H1 (cell line): ENCODE data around the gene SLC22A6. TPM values are rescaled to one million over a fixed set of nuclear protein-coding genes. Genes with fewer than 3 reads are reported as not detected.
A peak's percentile ranks its signal among the peaks of the same experiment; 100 is the strongest.

Experiments
- ASH2L ChIP-seq: fragments of 200-600, 300-600 bp; sonication (generic); IDR thresholded peaks from one replicate; pipeline ENCODE4 v1.7.1; 2017; ENCODE audit warnings: low read length
- BACH1 ChIP-seq: IDR thresholded peaks from 2 replicates; pipeline ENCODE4 v1.6.1; 2012; ENCODE audit warnings: low read length, improper control_type of control experiment
- EP300 ChIP-seq, 2 experiments: IDR thresholded peaks; 1 replicate in 1 of 2; 2 replicates in 1 of 2; pipeline ENCODE4 v1.6.1; 2011 to 2012; ENCODE audit warnings: low read depth in 2 of 2, low read length in 2 of 2, mild to moderate bottlenecking in 2 of 2, borderline replicate concordance in 1 of 2, inconsistent platforms in 1 of 2, moderate library complexity in 1 of 2
- EZH2 ChIP-seq: fragments of 200-600 bp; sonication (generic); IDR thresholded peaks from 2 replicates; pipeline ENCODE4 v1.7.1; 2012; ENCODE audit warnings: low read depth, mild to moderate bottlenecking, moderate library complexity, low read length, inconsistent platforms; ENCODE audit not compliant: severe bottlenecking
- KDM4A ChIP-seq: IDR thresholded peaks from one replicate; pipeline ENCODE4 v1.7.1; 2012; ENCODE audit warnings: low read depth, mild to moderate bottlenecking, moderate library complexity, low read length, inconsistent platforms; ENCODE audit not compliant: severe bottlenecking
- NANOG ChIP-seq: IDR thresholded peaks from 2 replicates; pipeline ENCODE4 v1.6.1; 2011; ENCODE audit warnings: low read length, low read depth, mild to moderate bottlenecking, inconsistent platforms; ENCODE audit not compliant: insufficient read depth, poor library complexity, severe bottlenecking
- NRF1 ChIP-seq: IDR thresholded peaks from 2 replicates; pipeline ENCODE4 v1.6.1; 2011; ENCODE audit warnings: mild to moderate bottlenecking, low read depth, low read length, improper control_type of control experiment
- POLR2AphosphoS5 ChIP-seq: IDR thresholded peaks from 2 replicates; pipeline ENCODE4 v1.6.1; 2011; ENCODE audit warnings: low read depth, low read length
- POU5F1 ChIP-seq: IDR thresholded peaks from 2 replicates; pipeline ENCODE4 v1.6.1; 2011; ENCODE audit warnings: low read depth, mild to moderate bottlenecking, low read length, moderate library complexity
- SP1 ChIP-seq: IDR thresholded peaks from 2 replicates; pipeline ENCODE4 v1.6.1; 2011; ENCODE audit warnings: low read depth, low read length
- SRF ChIP-seq: IDR thresholded peaks from 2 replicates; pipeline ENCODE4 v1.6.1; 2011; ENCODE audit warnings: mild to moderate bottlenecking, low read depth, low read length, moderate library complexity
- TCF12 ChIP-seq: IDR thresholded peaks from 2 replicates; pipeline ENCODE4 v1.6.1; 2011; ENCODE audit warnings: low read depth, mild to moderate bottlenecking, low read length
- TEAD4 ChIP-seq: IDR thresholded peaks from 2 replicates; pipeline ENCODE4 v1.6.1; 2012; ENCODE audit warnings: low read depth, low read length, inconsistent platforms, mixed read lengths
- USF2 ChIP-seq: IDR thresholded peaks from 2 replicates; pipeline ENCODE4 v1.6.1; 2011; ENCODE audit warnings: low read length, improper control_type of control experiment
- polyA plus RNA-seq, 7 experiments: library from polyadenylated mRNA; depleted of rRNA in 3 of 7; stranded (reverse) in 5 of 7; unstranded in 2 of 7; fragments of >200 nt in 5 of 7; fragments of 200-250 nt in 2 of 7; gene quantifications; 1 replicate in 5 of 7; 2 replicates in 1 of 7; 4 replicates in 1 of 7; pipeline versions ENCODE4 v1.2.1 to v1.2.3, GENCODE V29; 2011 to 2013; ENCODE audit warnings: missing spikeins in 2 of 7, mixed read lengths in 2 of 7
- total RNA-seq: library from RNA; stranded (reverse); fragmentation: NEBNext Ultra II Directional; extraction: Animal tissue kit (Norgen Biotek cat#: 25700); gene quantifications from 2 replicates; pipeline ENCODE4 v1.2.1, GENCODE V29; 2021
- TF ChIP-seq, protein P1 (sequence below): IDR thresholded peaks from 2 replicates; pipeline ENCODE4 v1.6.1; 2011; ENCODE audit warnings: low read depth, mild to moderate bottlenecking, low read length; ENCODE audit not compliant: insufficient read depth
- TF ChIP-seq, protein P2 (sequence below), 3 experiments: IDR thresholded peaks; 1 replicate in 2 of 3; 2 replicates in 1 of 3; pipeline versions ENCODE4 v1.5.1 to v1.6.1; 2011; ENCODE audit warnings: low read length in 3 of 3, mild to moderate bottlenecking in 3 of 3, inconsistent platforms in 2 of 3, low read depth in 1 of 3, moderate library complexity in 1 of 3; ENCODE audit not compliant: insufficient read depth in 1 of 3; ENCODE audit errors: control extremely low read depth in 1 of 3

Gene SLC22A6
- total and polyA plus RNA-seq, 2 of the 8 experiments (the other 6 are each of a cell fraction or from before 2014, with no cell fraction given): not detected

DNA sequence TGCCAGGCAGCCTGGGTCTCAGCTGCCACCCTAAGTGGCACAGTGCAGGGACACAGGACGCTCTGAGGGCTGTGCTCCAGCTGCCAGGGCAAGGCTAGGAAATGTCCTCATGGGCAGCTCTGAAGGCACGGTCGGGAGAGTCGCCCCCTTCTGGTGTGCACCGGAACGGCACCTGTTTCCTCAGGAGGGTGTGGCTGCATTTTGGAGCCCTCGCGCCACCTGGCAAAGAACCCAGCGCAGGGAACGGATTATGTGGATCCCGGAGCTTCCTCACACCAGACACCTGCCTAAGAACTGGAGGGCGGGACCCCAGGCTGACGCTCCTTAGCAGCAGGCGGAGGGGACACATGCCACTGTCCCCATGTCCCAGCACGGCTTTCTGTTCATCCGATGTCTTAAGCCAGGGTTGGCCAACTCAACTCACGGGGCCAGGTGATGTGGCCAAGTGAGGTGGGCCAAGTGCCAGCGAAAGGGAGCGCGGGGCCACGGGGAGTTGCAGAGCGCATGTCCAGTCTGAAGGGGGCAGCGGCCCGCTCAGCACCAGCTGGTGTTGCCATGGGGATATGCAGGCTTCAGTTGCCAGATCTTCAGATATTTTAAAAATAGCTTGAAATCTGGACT is 36.0 kb upstream of the SLC22A6 start (continued):
- TF ChIP-seq ASH2L: peak; percentile 26
- no peak for TF ChIP-seq TEAD4
- no peak for TF ChIP-seq KDM4A
- TF ChIP-seq EP300 (IDR thresholded peaks at IDR 0.05; ENCODE audit: borderline replicate concordance in 1 of 2, low read depth in 2 of 2, low read length in 2 of 2): no peak
- TF ChIP-seq NANOG: no peak
- 0 out of 2 replicates have a peak, but pooled peaks have one; percentile 48 for TF ChIP-seq SP1
- TF ChIP-seq, protein P1, sequence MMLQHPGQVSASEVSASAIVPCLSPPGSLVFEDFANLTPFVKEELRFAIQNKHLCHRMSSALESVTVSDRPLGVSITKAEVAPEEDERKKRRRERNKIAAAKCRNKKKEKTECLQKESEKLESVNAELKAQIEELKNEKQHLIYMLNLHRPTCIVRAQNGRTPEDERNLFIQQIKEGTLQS: no peak
- TF ChIP-seq TCF12: 0 out of 2 replicates have a peak, but pooled peaks have one; percentile 47
- no peak for TF ChIP-seq POU5F1
- no peak for TF ChIP-seq SRF
- no peak for TF ChIP-seq USF2
- no peak for TF ChIP-seq EZH2
- no peak for TF ChIP-seq POLR2AphosphoS5
- no peak for TF ChIP-seq BACH1
- TF ChIP-seq NRF1: no peak
- TF ChIP-seq, protein P2, sequence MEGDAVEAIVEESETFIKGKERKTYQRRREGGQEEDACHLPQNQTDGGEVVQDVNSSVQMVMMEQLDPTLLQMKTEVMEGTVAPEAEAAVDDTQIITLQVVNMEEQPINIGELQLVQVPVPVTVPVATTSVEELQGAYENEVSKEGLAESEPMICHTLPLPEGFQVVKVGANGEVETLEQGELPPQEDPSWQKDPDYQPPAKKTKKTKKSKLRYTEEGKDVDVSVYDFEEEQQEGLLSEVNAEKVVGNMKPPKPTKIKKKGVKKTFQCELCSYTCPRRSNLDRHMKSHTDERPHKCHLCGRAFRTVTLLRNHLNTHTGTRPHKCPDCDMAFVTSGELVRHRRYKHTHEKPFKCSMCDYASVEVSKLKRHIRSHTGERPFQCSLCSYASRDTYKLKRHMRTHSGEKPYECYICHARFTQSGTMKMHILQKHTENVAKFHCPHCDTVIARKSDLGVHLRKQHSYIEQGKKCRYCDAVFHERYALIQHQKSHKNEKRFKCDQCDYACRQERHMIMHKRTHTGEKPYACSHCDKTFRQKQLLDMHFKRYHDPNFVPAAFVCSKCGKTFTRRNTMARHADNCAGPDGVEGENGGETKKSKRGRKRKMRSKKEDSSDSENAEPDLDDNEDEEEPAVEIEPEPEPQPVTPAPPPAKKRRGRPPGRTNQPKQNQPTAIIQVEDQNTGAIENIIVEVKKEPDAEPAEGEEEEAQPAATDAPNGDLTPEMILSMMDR (IDR thresholded peaks at IDR 0.05; ENCODE audit: control extremely low read depth in 1 of 3, insufficient read depth in 1 of 3, low read depth in 1 of 3, low read length in 3 of 3): peak; percentile 94 to 99 (median 95)
- TF ChIP-seq, all 59 proteins: peak for 9
